Germinal center (tissue), 1 donor: ENCODE results near the gene WASF3.

Source experiments
- DNase-seq: peaks from one replicate; pipeline ENCODE4 v3.0.0; 2012; ENCODE audit warnings: mixed read lengths, low spot score

Gene WASF3

GRCh38 chr13:26544707-26545106 is 12.8 kb upstream of the WASF3 start:
- no peak for DNase-seq

GRCh38 chr13:26548205-26548765 is 9.2 kb upstream of the WASF3 start:
- no peak for DNase-seq

- no peak for DNase-seq
Measured at GRCh38 chr13:26549713-26550112, 7.8 kb upstream of the WASF3 start.

GRCh38 chr13:26551255-26551860 is 6.1 kb upstream of the WASF3 start:
- no peak for DNase-seq

GRCh38 chr13:26555413-26555812 is 2.1 kb upstream of the WASF3 start:
- no peak for DNase-seq

GRCh38 chr13:26557051-26557392 is 461 bp upstream of the WASF3 start:
- DNase-seq: no peak

- DNase-seq: peak; percentile 11
Measured at GRCh38 chr13:26558074-26558805, 757 bp downstream of the WASF3 start.

- DNase-seq: no peak
Measured at GRCh38 chr13:26558987-26559386, 1.5 kb downstream of the WASF3 start.

- DNase-seq: no peak
Measured at GRCh38 chr13:26560456-26560855, 3.0 kb downstream of the WASF3 start.

GRCh38 chr13:26561067-26561466 is 3.6 kb downstream of the WASF3 start:
- no peak for DNase-seq

GRCh38 chr13:26561651-26562511 is 4.4 kb downstream of the WASF3 start:
- DNase-seq: no peak

- DNase-seq: no peak
Measured at GRCh38 chr13:26562512-26562890, 5.0 kb downstream of the WASF3 start.

- no peak for DNase-seq
Measured at GRCh38 chr13:26563713-26564112, 6.2 kb downstream of the WASF3 start.

GRCh38 chr13:26568132-26568815 is 10.8 kb downstream of the WASF3 start:
- no peak for DNase-seq

GRCh38 chr13:26571518-26571917 is 14.0 kb downstream of the WASF3 start:
- DNase-seq: no peak

- no peak for DNase-seq
Measured at GRCh38 chr13:26575244-26575643, 17.8 kb downstream of the WASF3 start.

GRCh38 chr13:26579580-26579979 is 22.1 kb downstream of the WASF3 start:
- DNase-seq: no peak

GRCh38 chr13:26583662-26584061 is 26.2 kb downstream of the WASF3 start:
- DNase-seq: no peak

- DNase-seq: no peak
Measured at GRCh38 chr13:26584713-26585112, 27.2 kb downstream of the WASF3 start.

- no peak for DNase-seq
Measured at GRCh38 chr13:26585136-26585535, 27.7 kb downstream of the WASF3 start.

GRCh38 chr13:26587251-26587650 is 29.8 kb downstream of the WASF3 start:
- DNase-seq: no peak

- no peak for DNase-seq
Measured at GRCh38 chr13:26589226-26589625, 31.7 kb downstream of the WASF3 start.
